NCI-H1930 (cell line): ENCODE measurements around the gene CLASP1.
"Not testable (repeated sequence)": the region's sequence is repeated elsewhere in the genome, so short reads cannot be mapped to it uniquely, and the experiment has no call there.

Experiments used
- DNase-seq, 2 experiments: peaks; one replicate each; lab custom pipeline; 2025; lab: John Stamatoyannopoulos, UW

CLASP1 gene

GRCh38 chr2:121473512-121473911 lies 175.8 kb downstream of the CLASP1 start:
- no peak for DNase-seq

DNA sequence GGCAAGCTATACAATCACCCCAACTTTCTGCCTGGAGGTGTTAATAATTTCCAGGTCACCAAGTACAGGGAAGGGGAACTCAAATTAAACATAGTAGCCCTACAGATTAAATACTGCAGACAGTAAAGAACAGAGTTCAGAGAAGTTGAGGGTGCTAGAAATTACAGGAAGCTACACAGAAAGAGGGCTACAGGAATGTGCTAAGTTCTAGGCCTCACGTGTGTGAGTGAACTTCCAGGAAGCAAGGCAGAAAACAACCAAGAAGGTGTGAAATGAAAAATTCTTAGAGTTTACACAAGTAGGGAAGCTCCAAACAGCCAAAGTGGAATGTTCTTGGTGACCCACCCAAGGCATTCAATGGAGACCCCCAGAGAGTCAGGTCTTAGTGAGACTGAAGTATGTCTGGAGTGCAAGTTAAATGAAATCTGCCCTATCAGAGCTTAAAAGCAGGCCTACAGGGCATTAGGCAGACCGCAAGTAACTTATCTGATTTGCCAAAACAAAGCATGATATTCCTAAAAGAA lies 176.7 kb downstream of the CLASP1 start:
- no peak for DNase-seq

- DNase-seq = no peak
Measured at GRCh38 chr2:121471532-121472469, 177.5 kb downstream of the CLASP1 start.

DNA sequence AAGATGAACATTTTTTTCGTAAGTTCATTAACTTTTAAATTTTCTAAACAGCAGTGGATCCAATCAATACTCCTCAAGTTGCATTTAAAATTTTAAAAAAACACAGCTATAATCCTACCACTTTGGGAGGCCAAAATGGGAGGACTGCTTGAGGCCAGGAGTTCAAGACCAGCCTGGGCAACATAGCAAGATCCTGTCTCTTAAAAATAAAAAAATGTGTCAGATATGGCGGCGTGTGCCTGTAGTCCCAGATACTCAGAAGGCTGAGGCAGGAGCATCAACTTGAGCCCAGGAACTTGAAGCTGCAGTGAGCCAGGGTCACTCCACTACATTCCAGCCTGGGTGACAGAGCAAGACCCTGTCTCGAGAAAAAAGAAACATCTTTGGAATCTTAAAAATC lies 178.3 kb downstream of the CLASP1 start:
- no peak for DNase-seq

DNA sequence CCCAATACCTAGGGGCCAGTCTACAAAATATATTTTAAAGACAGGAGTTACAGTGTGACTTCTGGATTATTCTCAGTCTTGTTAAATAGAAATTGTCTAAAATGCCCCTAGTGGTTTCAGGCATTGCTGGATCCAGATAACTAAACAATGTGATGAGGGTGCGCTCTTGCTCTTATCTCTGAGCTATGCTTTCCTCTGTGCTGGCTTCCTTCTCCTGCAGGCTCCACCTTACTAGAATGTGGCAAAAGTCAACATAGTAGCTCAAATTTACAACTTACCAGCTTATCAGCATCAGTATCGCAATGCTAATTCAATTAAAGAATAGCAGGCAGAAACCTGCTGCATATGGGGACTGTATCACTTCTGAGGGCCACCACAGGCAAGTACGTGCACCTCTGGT lies 179.9 kb downstream of the CLASP1 start:
- no peak for DNase-seq

DNA sequence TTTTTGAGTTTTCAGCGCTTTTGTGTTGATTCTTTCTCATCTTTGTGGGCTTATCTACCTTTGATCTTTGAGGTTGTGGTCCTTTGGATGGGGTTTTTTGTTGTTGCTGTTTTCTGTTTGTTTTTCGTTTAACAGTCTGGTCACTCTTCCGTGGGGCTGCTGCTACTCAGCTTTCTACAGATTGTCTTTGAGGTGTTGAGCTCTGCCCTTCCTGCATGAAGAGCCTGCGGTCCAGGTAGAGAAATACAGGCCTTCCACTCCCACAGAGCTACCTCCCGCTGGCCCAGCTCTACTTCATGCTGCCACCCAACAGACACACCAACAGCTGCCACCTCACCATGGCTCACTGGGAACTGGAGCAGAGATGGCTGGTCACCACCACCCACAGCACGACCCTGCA lies 180.3 kb downstream of the CLASP1 start:
- no peak for DNase-seq

- DNase-seq = no peak
Measured at GRCh38 chr2:121459291-121459690, 190.0 kb downstream of the CLASP1 start.

- no peak for DNase-seq
Measured at GRCh38 chr2:121456325-121456724, 192.9 kb downstream of the CLASP1 start.

DNA sequence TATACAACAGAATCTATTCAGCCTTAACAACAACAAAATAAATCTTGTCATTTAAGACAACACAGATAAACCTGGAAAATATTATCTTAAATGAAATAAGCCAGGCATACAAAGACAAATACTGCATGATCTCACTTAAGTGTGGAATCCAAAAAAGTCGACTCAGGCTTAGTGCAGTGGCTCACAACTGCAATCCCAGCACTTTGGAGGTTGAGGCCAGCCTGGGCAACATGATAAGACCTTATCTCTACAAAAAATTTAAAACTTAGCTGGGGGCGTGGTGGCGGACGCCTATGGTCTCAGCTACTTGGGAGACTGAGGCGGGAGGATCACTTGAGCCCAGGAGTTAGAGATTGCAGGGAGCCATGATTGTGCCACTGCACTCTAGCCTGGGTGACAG lies 193.8 kb downstream of the CLASP1 start:
- no peak for DNase-seq

DNA sequence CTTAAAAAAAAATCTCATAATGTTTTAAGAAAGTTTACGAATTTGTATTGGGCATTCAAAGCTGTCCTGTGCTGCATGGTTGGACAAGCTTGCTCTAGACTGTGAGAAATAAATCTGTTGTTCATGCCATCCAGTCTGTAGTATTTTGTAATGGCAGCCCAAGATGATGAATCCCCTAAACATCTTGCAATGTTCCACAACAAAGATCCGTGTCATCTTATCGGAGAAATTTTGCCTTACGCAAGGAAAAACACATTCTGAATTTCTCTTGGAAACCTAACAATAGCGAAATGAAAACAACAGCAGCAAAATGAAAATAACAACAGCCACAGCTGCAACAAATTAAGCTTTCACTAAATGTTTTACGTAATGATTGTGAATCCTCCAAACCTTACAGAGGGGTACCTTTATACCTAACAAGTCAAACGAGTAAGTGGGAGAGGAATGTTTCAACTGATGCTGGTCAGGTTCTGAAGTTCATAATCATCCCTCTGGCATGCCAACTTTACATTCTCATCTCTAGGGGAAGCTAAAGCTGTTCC lies 194.6 kb downstream of the CLASP1 start:
- no peak for DNase-seq

DNA sequence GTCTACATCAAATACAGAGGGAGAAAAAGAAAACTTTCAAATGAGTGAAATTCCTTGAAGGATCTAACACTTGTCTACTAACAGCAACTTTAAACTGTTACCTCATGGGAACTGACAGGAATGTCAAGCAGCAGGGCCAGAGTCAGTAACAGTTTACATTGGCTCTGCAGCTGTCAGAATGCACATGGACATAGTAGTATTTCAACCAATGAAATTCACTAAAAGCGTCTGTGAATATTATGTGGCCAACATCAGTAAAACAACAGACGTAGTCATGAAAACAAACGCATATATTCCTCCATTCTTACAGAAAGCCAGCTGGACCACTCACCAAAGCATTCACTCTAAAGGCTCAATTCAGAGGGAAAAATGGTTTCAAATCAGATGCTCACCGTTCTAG lies 197.9 kb downstream of the CLASP1 start:
- no peak for DNase-seq

- DNase-seq = no peak
Measured at GRCh38 chr2:121450301-121450700, 199.0 kb downstream of the CLASP1 start.

DNA sequence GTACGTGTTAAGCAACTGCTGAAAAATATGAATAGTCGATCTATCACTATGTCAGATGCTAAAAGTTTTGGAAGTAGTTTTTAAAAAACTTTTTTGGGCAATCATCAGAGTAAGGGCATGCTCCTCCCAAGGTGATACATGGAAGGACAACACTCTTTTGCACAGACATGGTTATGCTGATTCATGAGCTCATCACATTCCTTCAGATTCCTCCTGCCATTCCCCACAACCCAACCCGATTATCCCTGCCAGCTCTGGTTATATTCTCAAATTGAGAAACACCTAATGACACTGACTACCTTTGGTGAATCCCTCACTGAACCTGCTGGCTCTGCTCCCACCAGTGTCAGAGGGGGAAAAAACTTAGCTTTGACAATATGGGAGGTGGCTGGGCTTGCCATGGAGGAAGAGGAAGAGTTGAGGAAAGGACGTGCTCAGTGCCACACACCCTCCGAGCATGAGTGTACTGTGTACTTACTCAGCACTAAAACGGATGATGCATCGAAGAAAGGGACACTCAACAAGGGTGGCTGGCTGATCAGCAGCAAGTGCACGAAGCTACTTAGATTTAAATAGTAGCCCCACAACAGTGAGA lies 202.5 kb downstream of the CLASP1 start:
- DNase-seq = no peak

DNA sequence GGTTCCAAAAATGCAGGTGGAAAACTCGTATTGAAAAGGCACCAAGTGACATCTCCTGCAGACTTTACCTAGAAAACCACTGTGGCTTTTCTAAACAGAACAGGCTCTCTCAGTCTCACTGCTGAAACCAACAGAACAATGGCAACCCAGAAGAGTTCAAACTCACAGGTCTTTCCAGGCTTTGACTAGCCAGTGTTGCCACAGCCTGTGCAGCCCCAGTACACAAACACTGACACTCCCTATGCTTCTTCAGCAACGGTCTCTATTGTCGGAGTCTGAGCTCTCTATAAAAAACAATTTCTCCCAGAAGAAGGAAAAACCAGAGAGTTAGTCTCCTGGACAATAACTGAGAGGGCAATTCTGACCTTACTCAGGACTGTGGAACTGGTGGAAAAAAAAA lies 206.4 kb downstream of the CLASP1 start:
- DNase-seq = no peak

DNA sequence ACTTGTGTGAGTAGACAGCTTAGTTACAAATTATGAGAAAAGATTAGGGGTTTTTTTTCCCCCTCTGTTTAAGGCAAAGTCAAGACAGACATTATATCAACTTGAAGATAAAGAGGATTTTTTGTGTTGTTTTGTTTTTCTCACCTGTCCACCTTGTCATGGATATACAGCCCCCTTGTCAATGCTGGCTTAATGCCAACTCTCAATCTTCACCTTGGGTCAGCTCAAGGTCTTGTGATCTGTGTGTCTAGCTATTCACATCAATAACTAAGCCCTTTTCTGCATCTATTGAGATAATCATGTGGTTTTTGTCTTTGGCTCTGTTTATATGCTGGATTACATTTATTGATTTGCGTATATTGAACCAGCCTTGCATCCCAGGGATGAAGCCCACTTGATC lies 211.0 kb downstream of the CLASP1 start:
- not testable (repeated sequence) for DNase-seq

GRCh38 chr2:121436918-121437317 lies 212.3 kb downstream of the CLASP1 start:
- no peak for DNase-seq

DNA sequence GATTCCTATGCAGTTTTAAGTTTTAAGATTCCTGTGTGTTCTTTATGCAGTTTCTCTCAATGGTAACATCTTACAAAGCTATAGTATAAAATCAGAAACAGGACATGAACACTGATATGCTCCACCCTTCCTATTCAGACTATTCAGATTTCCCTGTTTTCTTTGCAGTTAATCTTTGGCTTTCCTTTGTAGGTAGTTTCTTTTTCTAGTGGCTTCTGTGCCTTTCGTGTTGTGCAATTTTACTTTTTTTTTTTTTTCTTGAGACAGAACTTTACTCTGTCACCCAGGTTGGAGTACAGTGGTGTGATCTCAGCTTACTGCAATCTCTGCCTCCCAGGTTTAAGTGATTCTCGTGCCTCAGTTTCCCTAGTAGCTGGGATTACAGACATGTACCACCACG lies 213.5 kb downstream of the CLASP1 start:
- DNase-seq = no peak

DNA sequence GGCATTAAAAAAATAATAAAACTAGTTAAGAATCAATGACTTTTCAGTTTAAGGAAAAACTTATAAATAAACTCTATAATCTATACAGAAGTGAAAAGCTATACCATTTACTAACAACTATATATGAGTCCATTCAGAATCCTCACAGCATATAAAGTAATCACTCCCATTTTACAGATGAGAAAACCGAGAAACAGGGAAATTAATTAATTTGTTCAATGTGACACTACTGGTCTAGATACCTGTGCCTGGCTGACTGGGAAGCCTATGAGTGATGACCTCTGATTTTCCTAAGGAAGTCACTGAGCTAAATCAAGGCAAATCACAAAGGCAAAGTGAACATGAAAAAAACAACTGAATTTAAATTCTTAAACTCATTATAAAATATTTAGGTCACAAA lies 218.0 kb downstream of the CLASP1 start:
- DNase-seq = no peak

- DNase-seq = no peak
Measured at GRCh38 chr2:121429927-121430520, 219.2 kb downstream of the CLASP1 start.

- DNase-seq = no peak
Measured at GRCh38 chr2:121429119-121429903, 220.0 kb downstream of the CLASP1 start.

DNA sequence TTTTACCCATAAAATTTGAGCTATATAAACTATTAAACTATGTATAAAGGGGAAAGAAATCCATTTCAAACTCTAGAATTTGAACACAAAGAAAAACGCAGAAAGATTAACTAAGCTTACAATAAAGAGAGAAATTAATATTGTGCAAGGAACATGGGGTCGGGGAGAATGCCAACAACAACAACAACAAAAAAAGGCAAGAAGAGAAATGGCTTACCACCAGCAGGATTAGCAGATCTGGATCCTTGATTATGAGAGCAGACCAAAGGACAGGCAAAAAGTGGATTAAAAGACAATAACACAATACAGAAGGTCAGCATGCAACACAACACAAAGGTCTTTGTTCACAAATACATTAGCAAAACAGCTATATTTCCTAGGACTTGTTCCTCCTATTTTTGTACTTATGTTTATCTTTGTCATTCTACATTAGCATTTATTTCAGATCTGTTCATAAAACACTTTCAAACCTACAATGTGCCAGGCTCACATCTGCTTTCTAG lies 222.0 kb downstream of the CLASP1 start:
- DNase-seq = no peak

- DNase-seq = no peak
Measured at GRCh38 chr2:121420486-121420885, 228.8 kb downstream of the CLASP1 start.
